ENCODE results near the gene FAM204A.

DNA sequence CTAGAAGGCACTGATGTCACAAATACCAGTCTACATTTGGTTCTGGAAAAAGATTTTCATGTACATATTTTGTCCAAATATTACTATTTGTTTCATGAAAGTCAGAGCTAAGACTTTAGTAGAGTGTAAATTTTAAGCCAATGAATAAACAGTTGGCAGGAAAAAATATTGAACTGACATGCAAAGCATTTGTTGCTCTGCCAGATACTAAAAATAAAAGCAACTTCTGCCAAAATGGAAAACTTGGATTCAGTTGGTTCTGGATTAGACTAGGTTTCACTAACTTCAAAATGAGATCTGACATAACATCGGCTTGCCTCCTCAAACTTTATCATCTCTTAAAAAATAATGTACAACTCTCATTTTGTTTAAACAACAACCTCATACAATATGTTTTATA lies 34.9 kb downstream of the FAM204A start:
- no peak for TF ChIP-seq TAF1 (IDR thresholded peaks at IDR 0.05; ENCODE audit: borderline replicate concordance, low read depth, low read length)
- no peak for TF ChIP-seq POLR2A (IDR thresholded peaks at IDR 0.05; ENCODE audit: low read depth, low read length)
